ENCODE measurements around the gene RALGDS.
"Not testable (repeated sequence)": the region's sequence is repeated elsewhere in the genome, so short reads cannot be mapped to it uniquely, and the experiment has no call there.

The RALGDS gene

GRCh38 chr9:133121198-133121914 lies at the start of gene RALGDS:
TSS of gene RALGDS (minus strand) at chr9:133121240. CDS start at chr9:133121154, 86 bp downstream.
- no peaks in the 10 kb centered on the region for H3K36me3 ChIP-seq (ENCODE audit: control insufficient read depth, low read depth, low read length)
- peak within 1 kb of the TSS; percentile 49 for H3K9ac ChIP-seq (ENCODE audit: low read length)
- peaks cover 73% of the 10 kb centered on the region for H3K27me3 ChIP-seq (ENCODE audit: control insufficient read depth, insufficient read depth, low read length)
- no peaks in the 10 kb centered on the region for H3K9me3 ChIP-seq (ENCODE audit: control insufficient read depth, low read depth, low read length)
- H3K4me3 ChIP-seq (ENCODE audit: low read length) = peak within 1 kb of the TSS; percentile 62
- H3K4me1 ChIP-seq (ENCODE audit: control insufficient read depth, low read depth, low read length) = peaks cover 7% of the 10 kb centered on the region
- no peak within 1 kb of the TSS for H3K27ac ChIP-seq (ENCODE audit: low read length)

GRCh38 chr9:133170716-133171115 lies 49.7 kb upstream of the RALGDS start:
- H3K9me3 ChIP-seq (ENCODE audit: control insufficient read depth, low read depth, low read length) = no peaks in the 10 kb centered on the region
- H3K9ac ChIP-seq (ENCODE audit: low read length) = no peak overlapping the region
- H3K4me1 ChIP-seq (ENCODE audit: control insufficient read depth, low read depth, low read length) = no peaks in the 10 kb centered on the region
- H3K36me3 ChIP-seq (ENCODE audit: control insufficient read depth, low read depth, low read length) = no peaks in the 10 kb centered on the region
- H3K27me3 ChIP-seq (ENCODE audit: control insufficient read depth, insufficient read depth, low read length) = peaks cover 8% of the 10 kb centered on the region
- no peak overlapping the region for H3K4me3 ChIP-seq (ENCODE audit: low read length)
- H3K27ac ChIP-seq (ENCODE audit: low read length) = no peak overlapping the region

- H3K36me3 ChIP-seq (ENCODE audit: control insufficient read depth, low read depth, low read length); H3K9ac ChIP-seq (ENCODE audit: low read length); H3K4me1 ChIP-seq (ENCODE audit: control insufficient read depth, low read depth, low read length); H3K27ac ChIP-seq (ENCODE audit: low read length); H3K4me3 ChIP-seq (ENCODE audit: low read length); H3K9me3 ChIP-seq (ENCODE audit: control insufficient read depth, low read depth, low read length); H3K27me3 ChIP-seq (ENCODE audit: control insufficient read depth, insufficient read depth, low read length): not testable (repeated sequence)
These were observed 48.6 kb upstream of the RALGDS start for GRCh38 chr9:133169687-133170086.

GRCh38 chr9:133169102-133169501 lies 48.1 kb upstream of the RALGDS start:
- Histone ChIP-seq H3K4me1 (ENCODE audit: control insufficient read depth, low read depth, low read length) (no peaks in the 10 kb centered on the region), H3K27ac (ENCODE audit: low read length) (no peak overlapping the region), H3K27me3 (ENCODE audit: control insufficient read depth, insufficient read depth, low read length) (peaks cover 5% of the 10 kb centered on the region), H3K9me3 (ENCODE audit: control insufficient read depth, low read depth, low read length) (no peaks in the 10 kb centered on the region), H3K4me3 (ENCODE audit: low read length) (no peak overlapping the region), H3K36me3 (ENCODE audit: control insufficient read depth, low read depth, low read length) (no peaks in the 10 kb centered on the region), H3K9ac (ENCODE audit: low read length) (no peak overlapping the region)

GRCh38 chr9:133168432-133168831 lies 47.4 kb upstream of the RALGDS start:
- no peak overlapping the region for H3K9ac ChIP-seq (ENCODE audit: low read length)
- H3K4me1 ChIP-seq (ENCODE audit: control insufficient read depth, low read depth, low read length) = no peaks in the 10 kb centered on the region
- no peak overlapping the region for H3K27ac ChIP-seq (ENCODE audit: low read length)
- H3K4me3 ChIP-seq (ENCODE audit: low read length) = no peak overlapping the region
- no peaks in the 10 kb centered on the region for H3K9me3 ChIP-seq (ENCODE audit: control insufficient read depth, low read depth, low read length)
- no peaks in the 10 kb centered on the region for H3K36me3 ChIP-seq (ENCODE audit: control insufficient read depth, low read depth, low read length)
- H3K27me3 ChIP-seq (ENCODE audit: control insufficient read depth, insufficient read depth, low read length) = peaks cover 9% of the 10 kb centered on the region

- Histone ChIP-seq H3K9ac (ENCODE audit: low read length) (no peak overlapping the region), H3K9me3 (ENCODE audit: control insufficient read depth, low read depth, low read length) (no peaks in the 10 kb centered on the region), H3K27ac (ENCODE audit: low read length) (no peak overlapping the region), H3K27me3 (ENCODE audit: control insufficient read depth, insufficient read depth, low read length) (peaks cover 16% of the 10 kb centered on the region), H3K36me3 (ENCODE audit: control insufficient read depth, low read depth, low read length) (no peaks in the 10 kb centered on the region), H3K4me3 (ENCODE audit: low read length) (no peak overlapping the region), H3K4me1 (ENCODE audit: control insufficient read depth, low read depth, low read length) (no peaks in the 10 kb centered on the region)
These were observed 46.7 kb upstream of the RALGDS start for GRCh38 chr9:133167769-133168168.

GRCh38 chr9:133167096-133167730 lies 46.2 kb upstream of the RALGDS start:
- Histone ChIP-seq H3K9me3 (ENCODE audit: control insufficient read depth, low read depth, low read length) (no peaks in the 10 kb centered on the region), H3K4me3 (ENCODE audit: low read length) (no peak overlapping the region), H3K27me3 (ENCODE audit: control insufficient read depth, insufficient read depth, low read length) (peaks cover 20% of the 10 kb centered on the region), H3K27ac (ENCODE audit: low read length) (no peak overlapping the region), H3K9ac (ENCODE audit: low read length) (no peak overlapping the region), H3K36me3 (ENCODE audit: control insufficient read depth, low read depth, low read length) (no peaks in the 10 kb centered on the region), H3K4me1 (ENCODE audit: control insufficient read depth, low read depth, low read length) (no peaks in the 10 kb centered on the region)

- Histone ChIP-seq H3K4me3 (ENCODE audit: low read length) (no peak overlapping the region), H3K27me3 (ENCODE audit: control insufficient read depth, insufficient read depth, low read length) (peaks cover 20% of the 10 kb centered on the region), H3K9me3 (ENCODE audit: control insufficient read depth, low read depth, low read length) (no peaks in the 10 kb centered on the region), H3K9ac (ENCODE audit: low read length) (no peak overlapping the region), H3K4me1 (ENCODE audit: control insufficient read depth, low read depth, low read length) (no peaks in the 10 kb centered on the region), H3K36me3 (ENCODE audit: control insufficient read depth, low read depth, low read length) (no peaks in the 10 kb centered on the region), H3K27ac (ENCODE audit: low read length) (no peak overlapping the region)
These were observed 45.4 kb upstream of the RALGDS start for GRCh38 chr9:133166392-133166791.

GRCh38 chr9:133165452-133165730 lies 44.4 kb upstream of the RALGDS start:
- Histone ChIP-seq H3K36me3 (ENCODE audit: control insufficient read depth, low read depth, low read length) (no peaks in the 10 kb centered on the region), H3K27ac (ENCODE audit: low read length) (no peak overlapping the region), H3K27me3 (ENCODE audit: control insufficient read depth, insufficient read depth, low read length) (peaks cover 20% of the 10 kb centered on the region), H3K9me3 (ENCODE audit: control insufficient read depth, low read depth, low read length) (no peaks in the 10 kb centered on the region), H3K4me3 (ENCODE audit: low read length) (no peak overlapping the region), H3K9ac (ENCODE audit: low read length) (no peak overlapping the region), H3K4me1 (ENCODE audit: control insufficient read depth, low read depth, low read length) (no peaks in the 10 kb centered on the region)

- H3K36me3 ChIP-seq (ENCODE audit: control insufficient read depth, low read depth, low read length) = no peaks in the 10 kb centered on the region
- H3K9ac ChIP-seq (ENCODE audit: low read length) = peak overlapping the region; percentile 12
- H3K9me3 ChIP-seq (ENCODE audit: control insufficient read depth, low read depth, low read length) = no peaks in the 10 kb centered on the region
- no peaks in the 10 kb centered on the region for H3K4me1 ChIP-seq (ENCODE audit: control insufficient read depth, low read depth, low read length)
- peak overlapping the region; percentile 68 for H3K4me3 ChIP-seq (ENCODE audit: low read length)
- no peak overlapping the region for H3K27ac ChIP-seq (ENCODE audit: low read length)
- H3K27me3 ChIP-seq (ENCODE audit: control insufficient read depth, insufficient read depth, low read length) = peaks cover 20% of the 10 kb centered on the region
These were observed 43.2 kb upstream of the RALGDS start for GRCh38 chr9:133164191-133164590.

GRCh38 chr9:133163504-133164172 lies 42.6 kb upstream of the RALGDS start, which contains the start of gene GBGT1:
TSS of gene GBGT1 (minus strand) at chr9:133163914. CDS start at chr9:133162412, 1,502 bp downstream.
- Histone ChIP-seq H3K4me1 (ENCODE audit: control insufficient read depth, low read depth, low read length) (no peaks in the 10 kb centered on the region), H3K27ac (ENCODE audit: low read length) (no peak within 1 kb of the TSS), H3K9ac (ENCODE audit: low read length) (peak within 1 kb of the TSS; percentile 12), H3K9me3 (ENCODE audit: control insufficient read depth, low read depth, low read length) (no peaks in the 10 kb centered on the region), H3K4me3 (ENCODE audit: low read length) (peak within 1 kb of the TSS; percentile 68), H3K36me3 (ENCODE audit: control insufficient read depth, low read depth, low read length) (no peaks in the 10 kb centered on the region), H3K27me3 (ENCODE audit: control insufficient read depth, insufficient read depth, low read length) (peaks cover 20% of the 10 kb centered on the region)
